ENCODE measurements around the gene PMP22. TPM values are rescaled to one million over a fixed set of nuclear protein-coding genes. Genes with fewer than 3 reads are reported as not detected.

Gene PMP22
- total and polyA plus RNA-seq, 5 donors from 2014 or later: not detected

- Mint-ChIP-seq H3K4me1 (no peaks in the 10 kb centered on the region), H3K9me3 (peaks cover 0 to 5% (median 3%) of the 10 kb centered on the region in 7 donors), H3K4me3 (no peak overlapping the region), H3K27me3 (peaks cover 20% of the 10 kb centered on the region), H3K27ac (no peak overlapping the region), H3K36me3 (peaks cover 3% of the 10 kb centered on the region)
- Histone ChIP-seq H3K27me3 (ENCODE audit: control insufficient read depth, insufficient read depth, low read length) (peaks cover 14% of the 10 kb centered on the region), H3K27ac (ENCODE audit: insufficient read depth, low read length, poor library complexity, severe bottlenecking) (no peak overlapping the region), H3K4me3 (ENCODE audit: low read depth, low read length) (no peak overlapping the region), H3K36me3 (ENCODE audit: control insufficient read depth, insufficient read depth, low read length) (no peaks in the 10 kb centered on the region), H3K4me1 (ENCODE audit: control insufficient read depth, insufficient read depth, low read length, poor library complexity, severe bottlenecking) (no peaks in the 10 kb centered on the region), H3K9me3 (ENCODE audit: control insufficient read depth in 2 of 2, low read length in 2 of 2) (no peaks in the 10 kb centered on the region)
- ATAC-seq (ENCODE audit: low read depth in 2 of 2) (no peak), DNase-seq (no peak)
Measured at GRCh38 chr17:15287538-15288267, 22.6 kb upstream of the PMP22 start.

GRCh38 chr17:15285466-15285865 is 20.3 kb upstream of the PMP22 start:
- ATAC-seq (ENCODE audit: low read depth in 2 of 2) (no peak), DNase-seq (no peak)
- H3K4me3 Mint-ChIP-seq: no peak overlapping the region
- H3K27ac Mint-ChIP-seq: no peak overlapping the region
- Histone ChIP-seq H3K36me3 (ENCODE audit: control insufficient read depth, insufficient read depth, low read length) (no peaks in the 10 kb centered on the region), H3K4me3 (ENCODE audit: low read depth, low read length) (no peak overlapping the region), H3K27ac (ENCODE audit: insufficient read depth, low read length, poor library complexity, severe bottlenecking) (no peak overlapping the region), H3K4me1 (ENCODE audit: control insufficient read depth, insufficient read depth, low read length, poor library complexity, severe bottlenecking) (no peaks in the 10 kb centered on the region), H3K27me3 (ENCODE audit: control insufficient read depth, insufficient read depth, low read length) (peaks cover 19% of the 10 kb centered on the region), H3K9me3 (ENCODE audit: control insufficient read depth in 2 of 2, low read length in 2 of 2) (no peaks in the 10 kb centered on the region)
- peaks cover 4% of the 10 kb centered on the region for H3K36me3 Mint-ChIP-seq
- H3K27me3 Mint-ChIP-seq: peaks cover 32% of the 10 kb centered on the region
- peaks cover 0 to 7% (median 3%) of the 10 kb centered on the region in 7 donors for H3K9me3 Mint-ChIP-seq
- H3K4me1 Mint-ChIP-seq: peaks cover 0 to 5% (median 0%) of the 10 kb centered on the region in 4 donors

GRCh38 chr17:15284537-15284936 is 19.4 kb upstream of the PMP22 start:
- H3K27ac ChIP-seq (ENCODE audit: insufficient read depth, low read length, poor library complexity, severe bottlenecking): no peak overlapping the region
- Mint-ChIP-seq H3K27me3 (peaks cover 32% of the 10 kb centered on the region), H3K9me3 (peaks cover 0 to 7% (median 3%) of the 10 kb centered on the region in 7 donors), H3K4me3 (no peak overlapping the region), H3K4me1 (peaks cover 0 to 5% (median 0%) of the 10 kb centered on the region in 4 donors), H3K27ac (no peak overlapping the region), H3K36me3 (peaks cover 4% of the 10 kb centered on the region)
- ATAC-seq (ENCODE audit: low read depth in 2 of 2) (no peak), DNase-seq (no peak)
- peaks cover 19% of the 10 kb centered on the region for H3K27me3 ChIP-seq (ENCODE audit: control insufficient read depth, insufficient read depth, low read length)
- H3K4me3 ChIP-seq (ENCODE audit: low read depth, low read length): no peak overlapping the region
- no peaks in the 10 kb centered on the region for H3K9me3 ChIP-seq (ENCODE audit: control insufficient read depth in 2 of 2, low read length in 2 of 2)
- H3K36me3 ChIP-seq (ENCODE audit: control insufficient read depth, insufficient read depth, low read length): no peaks in the 10 kb centered on the region
- H3K4me1 ChIP-seq (ENCODE audit: control insufficient read depth, insufficient read depth, low read length, poor library complexity, severe bottlenecking): no peaks in the 10 kb centered on the region

- Histone ChIP-seq H3K36me3 (ENCODE audit: control insufficient read depth, insufficient read depth, low read length) (no peaks in the 10 kb centered on the region), H3K27ac (ENCODE audit: insufficient read depth, low read length, poor library complexity, severe bottlenecking) (no peak overlapping the region), H3K4me3 (ENCODE audit: low read depth, low read length) (no peak overlapping the region), H3K4me1 (ENCODE audit: control insufficient read depth, insufficient read depth, low read length, poor library complexity, severe bottlenecking) (no peaks in the 10 kb centered on the region), H3K27me3 (ENCODE audit: control insufficient read depth, insufficient read depth, low read length) (peaks cover 14% of the 10 kb centered on the region), H3K9me3 (ENCODE audit: control insufficient read depth in 2 of 2, low read length in 2 of 2) (no peaks in the 10 kb centered on the region)
- Mint-ChIP-seq H3K9me3 (peaks cover 0 to 7% (median 3%) of the 10 kb centered on the region in 7 donors), H3K36me3 (peaks cover 4% of the 10 kb centered on the region), H3K27ac (no peak overlapping the region), H3K27me3 (peaks cover 32% of the 10 kb centered on the region), H3K4me1 (peaks cover 0 to 5% (median 0%) of the 10 kb centered on the region in 4 donors), H3K4me3 (no peak overlapping the region)
- ATAC-seq (ENCODE audit: low read depth in 2 of 2) (no peak), DNase-seq (no peak)
Measured at GRCh38 chr17:15284107-15284506, 19.0 kb upstream of the PMP22 start.

- Histone ChIP-seq H3K36me3 (ENCODE audit: control insufficient read depth, insufficient read depth, low read length) (no peaks in the 10 kb centered on the region), H3K4me3 (ENCODE audit: low read depth, low read length) (no peak overlapping the region), H3K9me3 (ENCODE audit: control insufficient read depth in 2 of 2, low read length in 2 of 2) (no peaks in the 10 kb centered on the region), H3K27me3 (ENCODE audit: control insufficient read depth, insufficient read depth, low read length) (peaks cover 10% of the 10 kb centered on the region), H3K4me1 (ENCODE audit: control insufficient read depth, insufficient read depth, low read length, poor library complexity, severe bottlenecking) (no peaks in the 10 kb centered on the region), H3K27ac (ENCODE audit: insufficient read depth, low read length, poor library complexity, severe bottlenecking) (no peak overlapping the region)
- no peak overlapping the region for H3K27ac Mint-ChIP-seq
- ATAC-seq (ENCODE audit: low read depth in 2 of 2) (no peak), DNase-seq (no peak)
- peaks cover 0 to 5% (median 0%) of the 10 kb centered on the region in 4 donors for H3K4me1 Mint-ChIP-seq
- H3K36me3 Mint-ChIP-seq: peaks cover 4% of the 10 kb centered on the region
- peaks cover 0 to 7% (median 2%) of the 10 kb centered on the region in 7 donors for H3K9me3 Mint-ChIP-seq
- peaks cover 30% of the 10 kb centered on the region for H3K27me3 Mint-ChIP-seq
- H3K4me3 Mint-ChIP-seq: no peak overlapping the region
Measured at GRCh38 chr17:15281909-15282308, 16.8 kb upstream of the PMP22 start.

- H3K4me1 ChIP-seq (ENCODE audit: control insufficient read depth, insufficient read depth, low read length, poor library complexity, severe bottlenecking): no peaks in the 10 kb centered on the region
- Mint-ChIP-seq H3K4me3 (no peak overlapping the region), H3K4me1 (peaks cover 0 to 5% (median 0%) of the 10 kb centered on the region in 4 donors), H3K36me3 (peaks cover 4% of the 10 kb centered on the region), H3K27me3 (peaks cover 27% of the 10 kb centered on the region), H3K27ac (no peak overlapping the region), H3K9me3 (peaks cover 0 to 9% (median 1%) of the 10 kb centered on the region in 7 donors)
- no peaks in the 10 kb centered on the region for H3K36me3 ChIP-seq (ENCODE audit: control insufficient read depth, insufficient read depth, low read length)
- no peak overlapping the region for H3K4me3 ChIP-seq (ENCODE audit: low read depth, low read length)
- DNase-seq (no peak), ATAC-seq (ENCODE audit: low read depth in 2 of 2) (no peak)
- H3K9me3 ChIP-seq (ENCODE audit: control insufficient read depth in 2 of 2, low read length in 2 of 2): no peaks in the 10 kb centered on the region
- H3K27me3 ChIP-seq (ENCODE audit: control insufficient read depth, insufficient read depth, low read length): peaks cover 6% of the 10 kb centered on the region
- no peak overlapping the region for H3K27ac ChIP-seq (ENCODE audit: insufficient read depth, low read length, poor library complexity, severe bottlenecking)
Measured at GRCh38 chr17:15278924-15279477, 13.9 kb upstream of the PMP22 start.

- no peak for DNase-seq
- H3K27ac Mint-ChIP-seq: no peak overlapping the region
- no peak overlapping the region for H3K27ac ChIP-seq (ENCODE audit: insufficient read depth, low read length, poor library complexity, severe bottlenecking)
- H3K36me3 Mint-ChIP-seq: peaks cover 4% of the 10 kb centered on the region
- H3K4me1 ChIP-seq (ENCODE audit: control insufficient read depth, insufficient read depth, low read length, poor library complexity, severe bottlenecking): no peaks in the 10 kb centered on the region
- H3K4me1 Mint-ChIP-seq: peaks cover 0 to 5% (median 0%) of the 10 kb centered on the region in 4 donors
- H3K4me3 ChIP-seq (ENCODE audit: low read depth, low read length): no peak overlapping the region
- H3K36me3 ChIP-seq (ENCODE audit: control insufficient read depth, insufficient read depth, low read length): no peaks in the 10 kb centered on the region
- peaks cover 0 to 2% of the 10 kb centered on the region in 2 experiments for H3K9me3 ChIP-seq (ENCODE audit: control insufficient read depth in 2 of 2, low read length in 2 of 2)
- H3K9me3 Mint-ChIP-seq: peaks cover 0 to 7% (median 1%) of the 10 kb centered on the region in 7 donors
- no peak for ATAC-seq (ENCODE audit: low read depth in 2 of 2)
- peaks cover 4% of the 10 kb centered on the region for H3K27me3 ChIP-seq (ENCODE audit: control insufficient read depth, insufficient read depth, low read length)
- no peak overlapping the region for H3K4me3 Mint-ChIP-seq
- peaks cover 22% of the 10 kb centered on the region for H3K27me3 Mint-ChIP-seq
Measured at GRCh38 chr17:15278380-15278779, 13.3 kb upstream of the PMP22 start.
